M059J (cell line): ENCODE measurements around the gene KIF14. TPM values are rescaled to one million over a fixed set of nuclear protein-coding genes. Genes with fewer than 3 reads are reported as not detected.
"Not testable (repeated sequence)": the region's sequence is repeated elsewhere in the genome, so short reads cannot be mapped to it uniquely, and the experiment has no call there.

Experiments used
- DNase-seq: peaks from one replicate; pipeline ENCODE4 v3.0.0-alpha.2; 2012; ENCODE audit warnings: low read depth
- total RNA-seq: library from RNA; depleted of rRNA; stranded (reverse); fragments of >200 nt; shearing (Covaris generic); gene quantifications from 2 replicates; pipeline ENCODE4 v1.2.3, GENCODE V29; 2014; rRNA removed

Gene KIF14
- total RNA-seq, 1 experiment from 2014 or later: 19.3 TPM

DNA sequence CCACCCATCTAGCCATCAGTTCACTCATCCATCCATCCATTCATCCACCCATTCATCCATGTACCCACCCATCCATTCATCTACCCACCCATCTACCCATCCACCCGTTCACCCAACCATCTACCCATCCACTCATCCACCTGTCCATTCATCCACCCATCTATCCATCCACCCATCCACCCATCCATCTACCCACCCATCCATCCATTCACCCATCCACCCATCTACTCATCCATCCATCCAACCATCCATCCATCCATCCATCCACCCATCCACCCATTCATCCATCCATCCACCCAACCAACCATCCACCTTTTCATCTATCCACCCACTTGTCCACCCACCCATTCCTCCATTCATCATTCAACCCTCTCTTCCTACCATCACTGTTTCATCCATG, 80.3 kb downstream of the KIF14 start:
- DNase-seq: no peak

DNA sequence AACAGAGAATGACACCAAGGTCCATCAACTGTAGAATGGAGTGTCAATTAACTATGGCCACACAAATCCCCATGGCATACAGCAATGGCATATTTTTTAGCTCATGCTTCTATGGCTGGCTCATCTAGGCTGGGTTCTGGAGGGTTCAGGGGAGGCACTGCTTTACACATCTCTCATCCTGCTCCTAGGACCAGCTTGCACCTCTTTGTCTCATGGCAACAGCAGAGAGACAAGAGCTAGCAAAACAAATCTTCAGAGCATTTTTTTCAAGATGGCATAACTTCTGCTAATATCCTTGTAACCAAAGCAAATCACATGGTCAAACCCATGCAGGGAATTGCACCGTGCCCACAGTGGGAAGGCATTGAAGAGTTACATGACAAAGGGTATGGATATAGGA, 82.4 kb downstream of the KIF14 start:
- DNase-seq: no peak

GRCh38 chr1:200535605-200536004, 84.9 kb downstream of the KIF14 start:
- peak; percentile 76 for DNase-seq

- no peak for DNase-seq
Measured at GRCh38 chr1:200530623-200531261, 89.8 kb downstream of the KIF14 start.

GRCh38 chr1:200528858-200529606, 91.5 kb downstream of the KIF14 start:
- DNase-seq: no peak

DNA sequence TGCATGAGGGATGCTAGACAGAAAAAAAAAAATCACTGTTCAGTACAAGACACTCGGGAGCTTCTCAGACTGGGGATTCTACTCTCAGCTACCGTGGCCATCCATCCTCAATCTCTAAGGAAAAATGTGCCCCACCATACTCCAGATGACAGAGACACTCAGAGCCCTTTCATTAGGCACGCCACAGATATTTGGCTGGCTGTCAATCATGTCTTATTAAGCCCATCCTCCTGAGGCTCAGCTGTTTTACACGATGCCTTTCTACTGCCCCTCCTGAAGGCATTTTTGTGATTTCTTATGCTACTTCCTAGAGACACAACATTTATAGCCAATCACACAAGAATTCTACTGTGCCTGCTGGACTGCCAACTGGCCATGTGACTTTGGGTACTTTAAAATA, 92.9 kb downstream of the KIF14 start:
- DNase-seq: no peak

DNA sequence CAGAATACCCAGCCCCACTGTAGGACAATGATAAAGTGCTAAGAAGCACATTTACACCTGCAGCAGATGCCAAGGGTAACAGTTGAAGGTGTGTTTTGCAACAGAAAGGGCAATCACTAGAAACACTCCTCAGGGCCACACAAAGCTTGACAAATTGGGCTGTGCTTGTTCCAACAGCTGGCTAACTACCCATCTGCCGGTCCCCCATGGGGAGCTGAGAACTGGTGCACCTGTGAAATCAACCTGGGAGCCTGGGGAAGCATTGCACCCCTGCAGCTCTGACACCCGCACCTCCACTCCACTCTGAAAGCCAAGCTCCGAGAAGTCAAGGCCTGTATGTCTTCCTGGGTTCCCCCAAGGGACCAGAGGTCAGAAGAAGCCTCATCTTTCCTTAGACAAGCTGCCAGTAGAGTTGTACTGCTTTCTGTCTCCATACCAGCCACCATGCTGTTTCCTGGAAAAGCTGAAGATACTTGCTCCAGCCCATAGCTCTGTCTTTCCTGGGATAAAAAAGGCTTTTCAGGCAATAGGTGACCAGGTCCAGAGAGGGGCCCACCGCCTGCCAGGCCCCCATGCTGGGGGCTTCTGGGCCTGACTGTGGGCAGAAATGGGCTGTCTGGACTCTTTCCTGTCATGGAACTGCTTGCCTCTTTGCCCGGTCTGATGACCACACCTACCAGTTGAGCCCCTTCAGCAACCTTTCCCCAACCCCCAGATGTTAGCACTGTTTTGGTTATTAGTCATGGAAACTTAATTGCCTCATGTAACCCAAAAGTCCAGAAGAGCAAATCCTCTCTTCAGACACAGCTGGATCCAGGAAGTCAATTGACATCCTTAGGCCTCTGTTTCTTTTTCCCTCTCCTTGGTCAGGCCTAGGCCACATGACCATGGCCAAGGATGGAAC, 93.6 kb downstream of the KIF14 start:
- peak; percentile 21 for DNase-seq

GRCh38 chr1:200525090-200525987, 95.2 kb downstream of the KIF14 start:
- no peak for DNase-seq

DNA sequence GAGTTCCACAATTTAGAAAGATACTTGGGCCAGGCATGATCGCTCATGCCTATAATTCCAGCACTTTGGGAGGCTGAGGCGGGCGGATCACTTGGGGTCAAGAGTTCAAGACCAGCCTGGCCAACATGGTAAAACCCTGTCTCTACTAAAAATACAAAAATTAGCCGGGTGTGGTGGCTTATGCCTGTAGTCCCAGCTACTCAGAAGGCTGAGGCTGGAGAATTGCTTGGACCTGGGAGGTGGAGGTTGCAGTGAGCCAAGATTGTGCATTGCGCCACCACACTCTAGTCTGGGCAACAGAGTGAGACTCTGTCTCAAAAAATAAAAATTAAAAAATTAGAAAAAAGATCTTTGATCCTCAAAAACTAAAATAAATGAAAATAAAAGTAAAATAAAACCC, 96.0 kb downstream of the KIF14 start:
- DNase-seq: not testable (repeated sequence)

DNA sequence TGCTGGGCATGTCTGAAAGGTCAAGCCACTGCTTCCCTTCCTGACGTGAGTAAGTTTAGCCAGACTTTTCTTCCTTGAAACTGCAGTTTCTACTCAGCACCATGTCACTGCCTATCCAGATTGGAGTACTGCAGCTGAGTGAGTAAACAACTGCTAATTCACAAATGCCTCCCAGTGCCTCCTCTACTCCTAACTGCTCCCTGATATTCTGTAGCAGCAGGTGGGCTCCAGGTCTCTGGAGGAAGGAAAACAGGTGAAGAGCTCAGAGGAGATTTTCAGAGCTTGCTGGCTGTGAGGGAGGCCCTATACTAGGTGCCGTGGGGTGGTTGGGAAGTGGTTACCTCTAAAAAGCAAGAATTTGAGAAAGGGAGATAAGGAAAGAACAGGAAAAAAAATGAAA, 96.5 kb downstream of the KIF14 start:
- no peak for DNase-seq

- no peak for DNase-seq
Measured at GRCh38 chr1:200520735-200521134, 99.8 kb downstream of the KIF14 start.

DNA sequence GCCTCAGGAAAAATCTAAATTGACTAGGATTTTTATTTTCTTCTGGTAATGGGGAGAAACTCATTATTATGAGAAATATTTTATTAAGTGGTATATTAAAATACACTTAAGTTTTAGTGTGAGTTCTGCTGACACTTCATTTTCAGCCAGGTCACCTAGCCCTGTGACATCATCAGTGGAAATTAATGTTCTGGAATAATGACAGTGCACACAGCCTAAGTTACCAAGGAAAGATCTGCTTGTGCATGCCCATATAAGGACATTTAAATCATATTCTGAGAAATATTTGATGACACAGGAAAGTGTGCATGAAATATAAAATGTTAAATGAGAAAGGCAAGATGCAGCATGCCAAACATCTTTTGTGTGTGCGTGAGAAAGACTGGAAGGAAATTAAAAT, 102.0 kb downstream of the KIF14 start:
- DNase-seq: no peak

GRCh38 chr1:200512191-200512590, 108.4 kb downstream of the KIF14 start:
- peak; percentile 75 for DNase-seq

DNA sequence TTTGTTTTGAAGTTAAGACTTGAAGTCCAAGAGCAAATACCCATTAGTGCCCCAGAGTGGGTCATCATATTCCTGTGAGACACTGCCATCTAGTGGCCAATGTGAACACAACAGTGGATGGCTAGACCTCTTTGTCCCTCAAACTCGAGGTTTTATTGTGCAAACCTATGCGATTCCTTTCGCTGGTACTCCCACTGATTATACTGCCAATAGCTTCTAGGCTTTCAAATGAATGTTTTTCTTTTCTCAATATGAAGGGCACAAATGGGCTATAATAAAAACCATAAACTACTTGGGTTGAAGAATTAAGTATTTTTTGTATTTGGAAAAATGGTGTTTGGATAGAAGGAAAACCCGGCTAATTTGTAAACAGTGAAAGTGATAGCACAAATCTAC, 110.3 kb downstream of the KIF14 start:
- peak; percentile 83 for DNase-seq

GRCh38 chr1:200506471-200506870, 114.1 kb downstream of the KIF14 start:
- DNase-seq: no peak

DNA sequence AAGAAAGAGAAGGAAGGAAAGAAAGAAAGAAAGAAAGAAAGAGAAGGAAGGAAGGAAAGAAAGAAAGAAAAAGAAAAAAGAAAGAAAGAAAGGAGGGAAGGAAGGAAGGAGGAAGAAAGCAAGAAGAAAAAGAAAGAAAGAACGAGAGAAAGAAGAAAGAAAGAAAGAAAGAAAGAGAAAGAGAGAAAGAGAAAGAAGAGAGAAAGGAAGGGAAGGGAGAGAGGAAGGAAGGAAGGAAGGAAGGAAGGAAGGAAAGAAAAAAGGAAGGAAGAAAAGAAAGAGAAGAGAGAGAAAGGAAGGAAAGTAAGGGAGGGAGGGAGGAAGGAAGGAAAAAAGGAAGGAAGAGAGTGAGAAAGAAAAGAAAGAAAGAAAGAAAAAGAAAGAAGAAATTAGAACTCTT, 115.3 kb downstream of the KIF14 start:
- no peak for DNase-seq

Other genes with a start within 250 kb of the KIF14 start
- 17.2 and 24.3 TPM in 2 replicates for gene ZNF281, start 210.7 kb downstream of the KIF14 start, total RNA-seq
- 18.1 and 30.1 TPM in 2 replicates for gene DDX59, start 49.2 kb upstream of the KIF14 start, total RNA-seq
- gene CAMSAP2, start 118.1 kb upstream of the KIF14 start, total RNA-seq: 16.1 and 24.3 TPM in 2 replicates